ENCODE measurements around the gene RPS21.

Gene RPS21

GRCh38 chr20:62366370-62367135 lies 20.4 kb upstream of the RPS21 start:
- H3K9me3 ChIP-seq (ENCODE audit: control insufficient read depth in 2 of 2, low read length in 2 of 2), result no peaks in the 10 kb centered on the region
- H3K4me3 ChIP-seq (ENCODE audit: low read length in 2 of 2), result peak overlapping the region; percentile 55 to 57
- H3K4me1 ChIP-seq (ENCODE audit: control insufficient read depth in 2 of 2, insufficient read depth in 2 of 2, low read length in 2 of 2), result peaks cover 14 to 20% of the 10 kb centered on the region in 2 donors
- peak overlapping the region in 1 of 2 donors; percentile 56 for H3K27ac ChIP-seq (ENCODE audit: low read depth in 2 of 2, low read length in 2 of 2)
- H3K27me3 ChIP-seq (ENCODE audit: control insufficient read depth in 2 of 2, insufficient read depth in 2 of 2, low read length in 2 of 2), result peaks cover 19 to 30% of the 10 kb centered on the region in 2 donors
- no peaks in the 10 kb centered on the region for H3K36me3 ChIP-seq (ENCODE audit: control insufficient read depth in 2 of 2, insufficient read depth in 2 of 2, low read length in 2 of 2)
- H3K9ac ChIP-seq (ENCODE audit: low read depth in 1 of 2, low read length in 2 of 2), result peak overlapping the region in 1 of 2 donors; percentile 48

- Histone ChIP-seq H3K27ac (ENCODE audit: low read depth in 2 of 2, low read length in 2 of 2) (peak within 1 kb of the TSS; percentile 13 to 68), H3K27me3 (ENCODE audit: control insufficient read depth in 2 of 2, insufficient read depth in 2 of 2, low read length in 2 of 2) (peaks cover 19 to 30% of the 10 kb centered on the region in 2 donors), H3K9me3 (ENCODE audit: control insufficient read depth in 2 of 2, low read length in 2 of 2) (no peaks in the 10 kb centered on the region), H3K36me3 (ENCODE audit: control insufficient read depth in 2 of 2, insufficient read depth in 2 of 2, low read length in 2 of 2) (no peaks in the 10 kb centered on the region), H3K4me3 (ENCODE audit: low read length in 2 of 2) (peak within 1 kb of the TSS; percentile 55 to 57), H3K9ac (ENCODE audit: low read depth in 1 of 2, low read length in 2 of 2) (peak within 1 kb of the TSS in 1 of 2 donors; percentile 48), H3K4me1 (ENCODE audit: control insufficient read depth in 2 of 2, insufficient read depth in 2 of 2, low read length in 2 of 2) (peaks cover 13 to 20% of the 10 kb centered on the region in 2 donors)
Observed at GRCh38 chr20:62367136-62367632, 19.7 kb upstream of the RPS21 start, which contains the start of gene LAMA5. TSS of gene LAMA5 (minus strand) at chr20:62367312. CDS start at chr20:62367245, 67 bp downstream.

- peak overlapping the region; percentile 13 to 68 for H3K27ac ChIP-seq (ENCODE audit: low read depth in 2 of 2, low read length in 2 of 2)
Observed at GRCh38 chr20:62367633-62368391, 19.1 kb upstream of the RPS21 start.

GRCh38 chr20:62368392-62368975 lies 18.4 kb upstream of the RPS21 start:
- Histone ChIP-seq H3K4me1 (ENCODE audit: control insufficient read depth in 2 of 2, insufficient read depth in 2 of 2, low read length in 2 of 2) (peaks cover 13 to 20% of the 10 kb centered on the region in 2 donors), H3K9ac (ENCODE audit: low read depth in 1 of 2, low read length in 2 of 2) (no peak overlapping the region), H3K27me3 (ENCODE audit: control insufficient read depth in 2 of 2, insufficient read depth in 2 of 2, low read length in 2 of 2) (peaks cover 19 to 30% of the 10 kb centered on the region in 2 donors), H3K9me3 (ENCODE audit: control insufficient read depth in 2 of 2, low read length in 2 of 2) (no peaks in the 10 kb centered on the region), H3K4me3 (ENCODE audit: low read length in 2 of 2) (peak overlapping the region in 1 of 2 donors; percentile 31), H3K27ac (ENCODE audit: low read depth in 2 of 2, low read length in 2 of 2) (peak overlapping the region in 1 of 2 donors; percentile 68), H3K36me3 (ENCODE audit: control insufficient read depth in 2 of 2, insufficient read depth in 2 of 2, low read length in 2 of 2) (no peaks in the 10 kb centered on the region)

More at GRCh38 chr20:62367633-62368391, 19.1 kb upstream of the RPS21 start:
- H3K4me3 ChIP-seq (ENCODE audit: low read length in 2 of 2), result peak overlapping the region; percentile 37 to 48
- no peaks in the 10 kb centered on the region for H3K36me3 ChIP-seq (ENCODE audit: control insufficient read depth in 2 of 2, insufficient read depth in 2 of 2, low read length in 2 of 2)
- no peak overlapping the region for H3K9ac ChIP-seq (ENCODE audit: low read depth in 1 of 2, low read length in 2 of 2)
- H3K4me1 ChIP-seq (ENCODE audit: control insufficient read depth in 2 of 2, insufficient read depth in 2 of 2, low read length in 2 of 2), result peaks cover 13 to 20% of the 10 kb centered on the region in 2 donors
- no peaks in the 10 kb centered on the region for H3K9me3 ChIP-seq (ENCODE audit: control insufficient read depth in 2 of 2, low read length in 2 of 2)
- H3K27me3 ChIP-seq (ENCODE audit: control insufficient read depth in 2 of 2, insufficient read depth in 2 of 2, low read length in 2 of 2), result peaks cover 19 to 30% of the 10 kb centered on the region in 2 donors

- H3K4me1 ChIP-seq (ENCODE audit: control insufficient read depth in 2 of 2, insufficient read depth in 2 of 2, low read length in 2 of 2), result peaks cover 13 to 17% of the 10 kb centered on the region in 2 donors
- peak overlapping the region in 1 of 2 donors; percentile 68 for H3K27ac ChIP-seq (ENCODE audit: low read depth in 2 of 2, low read length in 2 of 2)
- H3K4me3 ChIP-seq (ENCODE audit: low read length in 2 of 2), result no peak overlapping the region
- no peaks in the 10 kb centered on the region for H3K36me3 ChIP-seq (ENCODE audit: control insufficient read depth in 2 of 2, insufficient read depth in 2 of 2, low read length in 2 of 2)
- no peaks in the 10 kb centered on the region for H3K9me3 ChIP-seq (ENCODE audit: control insufficient read depth in 2 of 2, low read length in 2 of 2)
- H3K9ac ChIP-seq (ENCODE audit: low read depth in 1 of 2, low read length in 2 of 2), result no peak overlapping the region
- peaks cover 19 to 30% of the 10 kb centered on the region in 2 donors for H3K27me3 ChIP-seq (ENCODE audit: control insufficient read depth in 2 of 2, insufficient read depth in 2 of 2, low read length in 2 of 2)
Observed at GRCh38 chr20:62368976-62369814, 17.7 kb upstream of the RPS21 start.

- Histone ChIP-seq H3K9ac (ENCODE audit: low read depth in 1 of 2, low read length in 2 of 2) (no peak overlapping the region), H3K27ac (ENCODE audit: low read depth in 2 of 2, low read length in 2 of 2) (peak overlapping the region; percentile 41 to 68), H3K4me1 (ENCODE audit: control insufficient read depth in 2 of 2, insufficient read depth in 2 of 2, low read length in 2 of 2) (peaks cover 12 to 19% of the 10 kb centered on the region in 2 donors), H3K4me3 (ENCODE audit: low read length in 2 of 2) (no peak overlapping the region), H3K9me3 (ENCODE audit: control insufficient read depth in 2 of 2, low read length in 2 of 2) (no peaks in the 10 kb centered on the region), H3K27me3 (ENCODE audit: control insufficient read depth in 2 of 2, insufficient read depth in 2 of 2, low read length in 2 of 2) (peaks cover 16 to 29% of the 10 kb centered on the region in 2 donors), H3K36me3 (ENCODE audit: control insufficient read depth in 2 of 2, insufficient read depth in 2 of 2, low read length in 2 of 2) (no peaks in the 10 kb centered on the region)
Observed at GRCh38 chr20:62369815-62370114, 17.1 kb upstream of the RPS21 start.

- peaks cover 13 to 24% of the 10 kb centered on the region in 2 donors for H3K27me3 ChIP-seq (ENCODE audit: control insufficient read depth in 2 of 2, insufficient read depth in 2 of 2, low read length in 2 of 2)
- no peak overlapping the region for H3K9ac ChIP-seq (ENCODE audit: low read depth in 1 of 2, low read length in 2 of 2)
- H3K4me1 ChIP-seq (ENCODE audit: control insufficient read depth in 2 of 2, insufficient read depth in 2 of 2, low read length in 2 of 2), result peaks cover 10 to 22% of the 10 kb centered on the region in 2 donors
- H3K4me3 ChIP-seq (ENCODE audit: low read length in 2 of 2), result no peak overlapping the region
- no peaks in the 10 kb centered on the region for H3K9me3 ChIP-seq (ENCODE audit: control insufficient read depth in 2 of 2, low read length in 2 of 2)
- H3K27ac ChIP-seq (ENCODE audit: low read depth in 2 of 2, low read length in 2 of 2), result peak overlapping the region; percentile 41 to 68
- no peaks in the 10 kb centered on the region for H3K36me3 ChIP-seq (ENCODE audit: control insufficient read depth in 2 of 2, insufficient read depth in 2 of 2, low read length in 2 of 2)
Observed at GRCh38 chr20:62370115-62370806, 16.6 kb upstream of the RPS21 start.

- Histone ChIP-seq H3K9ac (ENCODE audit: low read depth in 1 of 2, low read length in 2 of 2) (no peak overlapping the region), H3K4me1 (ENCODE audit: control insufficient read depth in 2 of 2, insufficient read depth in 2 of 2, low read length in 2 of 2) (peaks cover 10 to 24% of the 10 kb centered on the region in 2 donors)
Observed at GRCh38 chr20:62370807-62371587, 15.9 kb upstream of the RPS21 start.

More at GRCh38 chr20:62370807-62371587, 15.9 kb upstream of the RPS21 start:
- H3K27me3 ChIP-seq (ENCODE audit: control insufficient read depth in 2 of 2, insufficient read depth in 2 of 2, low read length in 2 of 2), result peaks cover 13 to 20% of the 10 kb centered on the region in 2 donors
- H3K36me3 ChIP-seq (ENCODE audit: control insufficient read depth in 2 of 2, insufficient read depth in 2 of 2, low read length in 2 of 2), result no peaks in the 10 kb centered on the region
- H3K9me3 ChIP-seq (ENCODE audit: control insufficient read depth in 2 of 2, low read length in 2 of 2), result no peaks in the 10 kb centered on the region
- H3K27ac ChIP-seq (ENCODE audit: low read depth in 2 of 2, low read length in 2 of 2), result peak overlapping the region in 1 of 2 donors; percentile 23
- no peak overlapping the region for H3K4me3 ChIP-seq (ENCODE audit: low read length in 2 of 2)
